ENCODE results near the gene SENP6. TPM values are rescaled to one million over a fixed set of nuclear protein-coding genes. Genes with fewer than 3 reads are reported as not detected.

The SENP6 gene, protein sequence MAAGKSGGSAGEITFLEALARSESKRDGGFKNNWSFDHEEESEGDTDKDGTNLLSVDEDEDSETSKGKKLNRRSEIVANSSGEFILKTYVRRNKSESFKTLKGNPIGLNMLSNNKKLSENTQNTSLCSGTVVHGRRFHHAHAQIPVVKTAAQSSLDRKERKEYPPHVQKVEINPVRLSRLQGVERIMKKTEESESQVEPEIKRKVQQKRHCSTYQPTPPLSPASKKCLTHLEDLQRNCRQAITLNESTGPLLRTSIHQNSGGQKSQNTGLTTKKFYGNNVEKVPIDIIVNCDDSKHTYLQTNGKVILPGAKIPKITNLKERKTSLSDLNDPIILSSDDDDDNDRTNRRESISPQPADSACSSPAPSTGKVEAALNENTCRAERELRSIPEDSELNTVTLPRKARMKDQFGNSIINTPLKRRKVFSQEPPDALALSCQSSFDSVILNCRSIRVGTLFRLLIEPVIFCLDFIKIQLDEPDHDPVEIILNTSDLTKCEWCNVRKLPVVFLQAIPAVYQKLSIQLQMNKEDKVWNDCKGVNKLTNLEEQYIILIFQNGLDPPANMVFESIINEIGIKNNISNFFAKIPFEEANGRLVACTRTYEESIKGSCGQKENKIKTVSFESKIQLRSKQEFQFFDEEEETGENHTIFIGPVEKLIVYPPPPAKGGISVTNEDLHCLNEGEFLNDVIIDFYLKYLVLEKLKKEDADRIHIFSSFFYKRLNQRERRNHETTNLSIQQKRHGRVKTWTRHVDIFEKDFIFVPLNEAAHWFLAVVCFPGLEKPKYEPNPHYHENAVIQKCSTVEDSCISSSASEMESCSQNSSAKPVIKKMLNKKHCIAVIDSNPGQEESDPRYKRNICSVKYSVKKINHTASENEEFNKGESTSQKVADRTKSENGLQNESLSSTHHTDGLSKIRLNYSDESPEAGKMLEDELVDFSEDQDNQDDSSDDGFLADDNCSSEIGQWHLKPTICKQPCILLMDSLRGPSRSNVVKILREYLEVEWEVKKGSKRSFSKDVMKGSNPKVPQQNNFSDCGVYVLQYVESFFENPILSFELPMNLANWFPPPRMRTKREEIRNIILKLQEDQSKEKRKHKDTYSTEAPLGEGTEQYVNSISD
- total RNA-seq (2021; fragmentation: NEBNext Ultra II Directional; extraction: Animal tissue kit (Norgen Biotek cat#: 25700)): 10 to 100 TPM; 52.0 to 63.1 (median 57.4) TPM
- long read RNA-seq, full-length matches to known transcripts: 5 of 28 reads
- long read RNA-seq, partial matches to known transcripts: 16 of 28 reads
- long read RNA-seq, other reads (novel, unspliced or antisense): 7 of 28 reads

DNA sequence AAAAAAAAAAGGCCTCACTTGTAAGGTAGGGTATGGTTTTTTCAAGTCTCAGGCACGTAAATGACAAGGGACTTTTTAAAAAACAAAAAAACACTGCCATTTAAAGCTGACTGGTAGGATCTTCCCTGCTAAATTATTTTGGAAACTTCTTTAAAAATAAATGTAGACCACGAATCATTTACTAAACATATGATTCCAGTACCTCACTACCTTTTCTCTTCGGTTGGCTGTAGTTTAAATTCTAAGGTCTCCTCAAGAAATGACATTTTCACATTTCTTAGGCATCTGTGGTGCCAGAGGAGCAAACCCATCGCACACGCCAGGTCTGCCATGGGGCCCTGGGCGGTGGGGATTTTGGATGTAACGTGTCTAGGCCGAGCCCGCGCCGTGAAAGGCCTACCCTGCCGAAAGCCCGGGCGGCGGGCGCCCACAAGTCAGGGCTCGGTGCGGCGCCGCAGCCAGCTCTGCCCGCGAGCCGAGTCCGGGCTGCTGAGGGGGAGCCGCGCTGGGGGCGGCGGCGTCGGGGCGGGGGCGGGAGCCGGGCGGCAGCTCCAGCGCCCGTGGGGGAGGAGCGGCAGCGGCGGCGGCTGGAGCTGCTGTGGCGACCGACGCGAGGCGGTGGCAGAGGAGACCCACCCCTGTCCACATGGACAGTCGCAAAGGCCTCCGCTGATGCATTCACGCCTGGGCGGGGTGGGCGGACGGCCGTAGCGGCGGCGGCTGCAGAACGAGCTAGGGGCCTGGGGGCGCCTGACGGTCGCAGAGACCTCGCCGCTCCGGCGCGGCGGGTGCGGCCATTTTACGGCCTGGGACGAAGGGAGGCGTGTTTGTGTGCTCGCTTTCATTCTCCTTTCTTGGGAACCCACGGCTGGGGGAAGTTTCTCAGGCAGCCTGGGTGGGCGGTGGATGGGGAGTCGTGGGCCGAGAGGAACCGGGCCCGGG lies at the start of gene SENP6:
TSS of gene SENP6 (plus strand) at position 577 of the 942 bp plus-strand sequence. CDS start 645 bp downstream, outside the sequence.
- Mint-ChIP-seq H3K27me3 (ENCODE audit: insufficient read depth) (no peaks in the 10 kb centered on the region), H3K9me3 (no peaks in the 10 kb centered on the region), H3K4me1 (ENCODE audit: low read depth) (peaks cover 38% of the 10 kb centered on the region), H3K36me3 (ENCODE audit: low read depth) (peaks cover 21% of the 10 kb centered on the region), H3K27ac (peak within 1 kb of the TSS; percentile 92), H3K4me3 (peak within 1 kb of the TSS; percentile 94)
- DNase-seq: peak; percentile 75
- TF ChIP-seq, protein P1, sequence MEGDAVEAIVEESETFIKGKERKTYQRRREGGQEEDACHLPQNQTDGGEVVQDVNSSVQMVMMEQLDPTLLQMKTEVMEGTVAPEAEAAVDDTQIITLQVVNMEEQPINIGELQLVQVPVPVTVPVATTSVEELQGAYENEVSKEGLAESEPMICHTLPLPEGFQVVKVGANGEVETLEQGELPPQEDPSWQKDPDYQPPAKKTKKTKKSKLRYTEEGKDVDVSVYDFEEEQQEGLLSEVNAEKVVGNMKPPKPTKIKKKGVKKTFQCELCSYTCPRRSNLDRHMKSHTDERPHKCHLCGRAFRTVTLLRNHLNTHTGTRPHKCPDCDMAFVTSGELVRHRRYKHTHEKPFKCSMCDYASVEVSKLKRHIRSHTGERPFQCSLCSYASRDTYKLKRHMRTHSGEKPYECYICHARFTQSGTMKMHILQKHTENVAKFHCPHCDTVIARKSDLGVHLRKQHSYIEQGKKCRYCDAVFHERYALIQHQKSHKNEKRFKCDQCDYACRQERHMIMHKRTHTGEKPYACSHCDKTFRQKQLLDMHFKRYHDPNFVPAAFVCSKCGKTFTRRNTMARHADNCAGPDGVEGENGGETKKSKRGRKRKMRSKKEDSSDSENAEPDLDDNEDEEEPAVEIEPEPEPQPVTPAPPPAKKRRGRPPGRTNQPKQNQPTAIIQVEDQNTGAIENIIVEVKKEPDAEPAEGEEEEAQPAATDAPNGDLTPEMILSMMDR (IDR thresholded peaks at IDR 0.05): no peak

DNA sequence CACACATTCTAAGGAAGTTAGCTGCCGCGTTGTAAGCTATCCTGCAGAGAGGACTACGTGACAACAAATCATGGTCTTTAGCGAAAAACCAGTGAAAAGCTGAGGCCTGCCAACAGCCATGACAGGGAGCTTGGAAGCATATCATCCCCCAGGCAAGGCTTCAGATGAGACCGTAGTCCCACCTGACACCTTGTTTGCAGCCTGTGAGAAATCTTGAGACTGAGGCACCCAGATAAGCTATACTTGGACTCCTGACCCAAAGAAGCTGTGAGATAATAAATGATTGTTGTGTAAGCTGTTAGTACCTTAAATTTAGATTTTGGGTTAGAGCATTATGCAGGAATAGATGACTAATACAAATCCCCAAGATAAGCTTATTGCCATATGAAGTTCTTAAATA lies 45.4 kb upstream of the SENP6 start:
- H3K4me1 Mint-ChIP-seq (ENCODE audit: low read depth): no peaks in the 10 kb centered on the region
- no peaks in the 10 kb centered on the region for H3K9me3 Mint-ChIP-seq
- TF ChIP-seq, protein P1 (IDR thresholded peaks at IDR 0.05): no peak
- peaks cover 19% of the 10 kb centered on the region for H3K27me3 Mint-ChIP-seq (ENCODE audit: insufficient read depth)
- H3K36me3 Mint-ChIP-seq (ENCODE audit: low read depth): no peaks in the 10 kb centered on the region
- no peak overlapping the region for H3K4me3 Mint-ChIP-seq
- no peak overlapping the region for H3K27ac Mint-ChIP-seq
- no peak for DNase-seq

DNA sequence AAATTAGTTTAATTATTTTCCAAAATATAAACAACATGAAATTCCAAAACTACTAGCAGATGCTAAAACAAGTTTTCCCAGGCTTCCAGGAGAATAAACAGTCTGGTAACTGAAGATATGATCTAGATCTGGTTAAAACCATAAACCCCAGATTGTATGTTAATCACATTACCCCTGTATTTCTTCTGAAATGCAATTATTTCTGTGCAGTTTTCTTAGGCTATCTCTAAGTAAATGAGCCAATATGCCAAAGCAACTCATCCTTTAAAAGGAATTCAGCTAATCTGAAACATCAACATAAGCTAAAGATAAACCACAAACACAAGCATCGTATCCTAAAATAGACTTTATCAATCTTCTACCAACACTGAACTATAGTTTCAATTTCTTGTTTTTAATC lies 44.6 kb upstream of the SENP6 start:
- Mint-ChIP-seq H3K4me3 (no peak overlapping the region), H3K4me1 (ENCODE audit: low read depth) (no peaks in the 10 kb centered on the region), H3K27ac (no peak overlapping the region), H3K36me3 (ENCODE audit: low read depth) (no peaks in the 10 kb centered on the region), H3K9me3 (no peaks in the 10 kb centered on the region), H3K27me3 (ENCODE audit: insufficient read depth) (peaks cover 19% of the 10 kb centered on the region)
- DNase-seq: no peak
- TF ChIP-seq, protein P1 (IDR thresholded peaks at IDR 0.05): no peak

DNA sequence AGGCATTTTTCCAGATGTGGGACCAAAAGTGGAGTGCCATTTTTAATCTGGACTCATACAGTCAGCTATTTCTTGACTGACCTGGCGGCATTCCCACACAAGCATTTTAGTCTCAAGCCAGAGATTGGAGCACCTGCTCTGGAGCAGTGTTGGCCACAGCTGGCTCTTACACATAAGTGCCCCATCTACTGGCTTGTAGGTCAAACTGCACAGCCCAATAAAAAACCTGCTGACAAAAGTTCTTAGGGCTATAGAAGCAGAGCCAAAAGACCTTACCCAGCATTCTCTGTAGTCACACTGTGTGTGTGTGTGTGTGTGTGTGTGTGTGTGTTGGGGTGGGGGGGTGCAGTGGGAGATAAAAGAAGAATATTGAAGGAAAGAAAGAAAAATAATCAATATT lies 38.6 kb upstream of the SENP6 start:
- peak; percentile 42 for DNase-seq
- no peaks in the 10 kb centered on the region for H3K4me1 Mint-ChIP-seq (ENCODE audit: low read depth)
- TF ChIP-seq, protein P1 (IDR thresholded peaks at IDR 0.05): peak; percentile 62
- peaks cover 11% of the 10 kb centered on the region; the same call in 1 of the 2 replicates for H3K9me3 Mint-ChIP-seq
- peaks cover 22% of the 10 kb centered on the region for H3K27me3 Mint-ChIP-seq (ENCODE audit: insufficient read depth)
- H3K4me3 Mint-ChIP-seq: no peak overlapping the region
- H3K27ac Mint-ChIP-seq: no peak overlapping the region
- H3K36me3 Mint-ChIP-seq (ENCODE audit: low read depth): 0 out of 2 replicates have a peak, but pooled peaks cover 11% of the 10 kb centered on the region
